Activated gamma-delta T cell (primary cell): ENCODE data around the gene OR4E2.
"Not testable (repeated sequence)": the region's sequence is repeated elsewhere in the genome, so short reads cannot be mapped to it uniquely, and the experiment has no call there.

Source experiments
- DNase-seq: peaks from one replicate; lab custom pipeline; 2025; lab: John Stamatoyannopoulos, UW

OR4E2 gene

DNA sequence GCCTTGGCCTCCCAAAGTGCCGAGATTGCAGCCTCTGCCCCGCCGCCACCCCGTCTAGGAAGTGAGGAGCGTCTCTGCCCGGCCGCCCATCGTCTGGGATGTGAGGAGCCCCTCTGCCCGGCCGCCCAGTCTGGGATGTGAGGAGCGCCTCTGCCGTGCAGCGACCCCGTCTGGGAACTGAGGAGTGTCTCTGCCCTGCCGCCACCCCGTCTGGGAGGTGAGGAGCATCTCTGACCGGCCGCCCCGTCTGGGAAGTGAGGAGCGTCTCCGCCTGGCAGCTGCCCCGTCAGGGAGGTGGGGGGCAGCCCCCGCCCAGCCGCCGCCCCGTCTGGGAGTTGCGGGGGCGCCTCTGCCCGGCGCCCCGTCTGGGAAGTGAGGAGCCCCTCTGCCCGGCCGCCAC is 44.0 kb downstream of the OR4E2 start:
- not testable (repeated sequence) for DNase-seq

- not testable (repeated sequence) for DNase-seq
Measured at GRCh38 chr14:21698538-21698937, 44.9 kb downstream of the OR4E2 start.

DNA sequence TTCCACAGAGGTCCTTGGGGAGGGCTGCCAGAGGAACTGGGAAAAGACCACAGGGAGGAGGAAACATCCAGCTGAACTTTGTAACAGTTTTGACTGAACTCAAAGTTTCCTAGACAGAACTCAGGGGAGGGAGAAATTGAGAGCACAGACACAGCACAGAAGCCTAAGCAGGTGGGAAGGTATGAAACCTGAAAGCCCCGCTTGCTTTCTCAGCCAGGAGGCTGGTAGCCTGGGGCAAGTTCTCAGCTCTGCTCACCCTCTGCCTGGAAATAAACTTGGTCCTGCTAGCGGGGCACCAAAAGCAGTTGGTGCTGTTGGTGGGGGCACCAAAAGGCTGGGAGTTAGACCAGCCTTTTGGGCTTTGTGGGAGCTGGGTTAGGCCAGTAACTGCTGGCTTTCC is 45.9 kb downstream of the OR4E2 start:
- no peak for DNase-seq

DNA sequence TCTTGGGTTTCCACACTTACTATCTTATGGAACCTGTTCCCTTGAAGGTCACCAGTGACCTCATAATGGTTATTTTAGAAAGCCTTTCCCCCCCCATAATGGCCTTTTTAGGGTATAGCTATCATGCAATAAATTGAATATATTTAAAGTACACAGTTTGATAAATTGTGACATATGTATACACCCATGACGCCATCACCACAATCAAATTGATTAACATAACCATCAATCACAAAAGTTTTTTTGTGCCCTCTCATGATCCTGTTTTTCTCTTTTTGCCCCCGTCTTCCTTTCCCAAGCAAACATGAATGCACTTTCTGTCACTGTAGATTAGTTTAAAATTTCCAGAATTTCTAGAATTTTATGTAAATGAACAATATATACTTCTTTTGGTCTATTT is 48.7 kb downstream of the OR4E2 start:
- no peak for DNase-seq

- DNase-seq: no peak
Measured at GRCh38 chr14:21703357-21704326, 50.0 kb downstream of the OR4E2 start.

- DNase-seq: no peak
Measured at GRCh38 chr14:21704338-21704737, 50.7 kb downstream of the OR4E2 start.

DNA sequence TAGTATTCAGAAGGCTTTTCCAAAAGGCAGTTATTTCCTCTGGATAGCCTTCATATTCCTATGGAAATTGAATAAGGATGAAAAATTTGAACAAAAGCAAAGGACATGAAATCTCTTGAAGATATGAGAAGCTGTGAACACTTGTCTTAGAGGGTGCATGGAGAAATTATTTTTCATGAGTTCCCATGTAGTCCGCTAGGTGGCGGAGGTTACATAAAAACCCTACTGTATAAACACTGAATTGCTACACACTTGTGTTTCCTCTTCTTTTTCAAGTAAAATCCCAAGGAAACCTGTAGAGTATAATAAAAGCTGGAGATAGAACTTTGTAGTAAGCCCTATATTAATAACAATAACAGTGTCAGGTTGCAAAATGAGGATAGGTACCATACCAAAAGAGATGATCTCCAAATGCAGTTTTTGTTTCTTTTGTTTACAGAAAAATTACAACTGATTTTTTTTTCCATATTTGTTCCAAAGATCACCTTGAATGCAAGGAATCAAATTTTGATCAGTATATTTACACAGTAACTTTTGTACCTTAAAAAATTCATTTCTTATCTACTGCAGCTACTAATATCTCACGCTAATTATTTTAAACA is 57.8 kb downstream of the OR4E2 start:
- no peak for DNase-seq

DNA sequence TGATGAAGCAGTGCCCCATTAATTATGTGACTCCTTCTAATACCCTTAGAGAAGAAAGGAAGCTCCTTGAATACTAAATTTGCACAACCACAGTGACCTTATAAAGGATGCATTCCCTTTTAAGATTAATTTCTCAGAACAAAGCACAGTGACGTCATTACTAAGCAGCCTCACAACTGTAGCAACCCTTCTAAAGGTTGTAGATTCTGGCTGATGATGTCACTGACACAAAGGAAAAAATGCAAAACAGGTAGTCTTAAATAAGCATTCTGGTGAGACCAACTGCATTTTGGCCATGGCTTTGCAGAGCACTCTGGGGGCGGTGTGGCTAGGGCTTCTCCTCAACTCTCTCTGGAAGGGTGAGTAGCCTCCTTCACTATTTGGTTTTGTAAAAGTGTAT is 58.4 kb downstream of the OR4E2 start:
- no peak for DNase-seq

DNA sequence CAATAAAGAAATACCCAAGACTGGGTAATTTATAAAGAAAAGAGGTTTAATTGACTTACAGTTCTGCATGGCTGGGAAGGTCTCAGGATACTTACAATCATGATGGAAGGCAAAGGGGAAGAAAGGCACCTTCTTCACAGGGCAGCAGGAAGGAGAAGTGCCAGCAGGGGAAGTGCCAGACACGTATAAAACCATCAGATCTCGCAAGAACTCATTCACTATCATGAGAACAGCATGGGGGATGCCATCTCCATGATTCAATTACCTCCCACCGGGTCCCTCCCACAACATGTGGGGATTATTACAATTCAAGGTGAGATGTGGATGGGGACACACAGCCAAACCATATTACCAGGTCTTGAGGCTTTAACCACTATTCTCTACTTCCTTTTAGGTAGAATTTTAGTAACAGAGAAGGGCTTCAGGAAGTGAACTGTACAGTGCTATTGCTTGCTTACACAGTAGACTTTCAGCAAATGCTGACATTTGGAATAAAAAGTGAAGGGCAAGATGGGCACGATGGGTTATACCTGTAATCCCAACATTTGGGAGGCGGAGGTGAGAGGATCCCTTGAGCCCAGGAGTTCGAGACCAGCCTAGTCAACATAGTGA is 60.8 kb downstream of the OR4E2 start:
- DNase-seq: no peak
